Smooth muscle cell (in vitro differentiated cells): ENCODE results near the gene MYRIP. TPM values are rescaled to one million over a fixed set of nuclear protein-coding genes. Genes with fewer than 3 reads are reported as not detected.

Experiments
- DNase-seq: peaks from one replicate; lab custom pipeline; 2025; ENCODE audit not compliant: unreplicated experiment; lab: John Stamatoyannopoulos, UW
- H2AFZ ChIP-seq: fragments of 200-600 bp; sonication (generic); 2 replicates; pipeline ENCODE4 v1.6.0; 2016; ENCODE audit warnings: antibody characterized with exemption, low read depth, mild to moderate bottlenecking
- H3F3A ChIP-seq: fragments of 200-600 bp; sonication (generic); 2 replicates; pipeline ENCODE4 v1.6.0; 2017; ENCODE audit warnings: antibody characterized with exemption, low read depth
- H3K27ac ChIP-seq: fragments of 200-600 bp; sonication (generic); 2 replicates; pipeline ENCODE4 v1.5.1; 2016; ENCODE audit warnings: low read depth, mild to moderate bottlenecking
- H3K27me3 ChIP-seq: fragments of 200-600 bp; sonication (generic); 2 replicates; pipeline ENCODE4 v1.6.1; 2016; ENCODE audit warnings: low read depth, mild to moderate bottlenecking
- H3K36me3 ChIP-seq: fragments of 200-600 bp; sonication (generic); 2 replicates; pipeline ENCODE4 v1.5.1; 2016; ENCODE audit warnings: low read depth
- H3K4me1 ChIP-seq: fragments of 200-600 bp; sonication (generic); 2 replicates; pipeline ENCODE4 v1.5.1; 2016; ENCODE audit warnings: low read depth
- H3K4me2 ChIP-seq: fragments of 200-600 bp; sonication (generic); 2 replicates; pipeline ENCODE4 v1.6.0; 2016; ENCODE audit warnings: mild to moderate bottlenecking
- H3K4me3 ChIP-seq: fragments of 200-600 bp; sonication (generic); 2 replicates; pipeline ENCODE4 v1.5.1; 2016; ENCODE audit warnings: mild to moderate bottlenecking
- H3K79me2 ChIP-seq: fragments of 200-600 bp; sonication (generic); 2 replicates; pipeline ENCODE4 v1.6.0; 2016; ENCODE audit warnings: low read depth, mild to moderate bottlenecking
- H3K9ac ChIP-seq: fragments of 200-600 bp; sonication (generic); 2 replicates; pipeline ENCODE4 v1.6.0; 2016; ENCODE audit warnings: low read depth
- H3K9me3 ChIP-seq: fragments of 200-600 bp; sonication (generic); replicated peaks from 2 replicates; pipeline ENCODE4 v1.5.1; 2016; ENCODE audit warnings: low read depth
- H4K20me1 ChIP-seq: fragments of 200-600 bp; sonication (generic); 2 replicates; pipeline ENCODE4 v1.6.0; 2016; ENCODE audit warnings: low read depth
- WGBS: methylation state at CpG from one replicate; pipeline ENCODE4 v1.1.7; 2016; ENCODE audit warnings: low lambda C conversion rate; 5-methylcytosine and 5-hydroxymethylcytosine counted together
- polyA plus RNA-seq: library from polyadenylated mRNA; unstranded; fragments of >200 nt; fragmentation: Nextera tagmentation; extraction: Ambion mirVana; gene quantifications from 2 replicates; pipeline ENCODE4 v1.2.1, GENCODE V29; 2016
- total RNA-seq: library from RNA; depleted of rRNA; stranded (reverse); fragments of >200 nt; gene quantifications from 2 replicates; pipeline ENCODE4 v1.2.3, GENCODE V29; 2014
- TF ChIP-seq, protein P1 (sequence below): fragments of 200-600 bp; sonication (generic); IDR thresholded peaks from 2 replicates; pipeline ENCODE4 v1.5.1; 2017; ENCODE audit warnings: borderline replicate concordance, mild to moderate bottlenecking, antibody characterized with exemption; ENCODE audit not compliant: insufficient read depth, poor library complexity, severe bottlenecking

MYRIP gene
- total and polyA plus RNA-seq, 2 experiments from 2014 or later = not detected

DNA sequence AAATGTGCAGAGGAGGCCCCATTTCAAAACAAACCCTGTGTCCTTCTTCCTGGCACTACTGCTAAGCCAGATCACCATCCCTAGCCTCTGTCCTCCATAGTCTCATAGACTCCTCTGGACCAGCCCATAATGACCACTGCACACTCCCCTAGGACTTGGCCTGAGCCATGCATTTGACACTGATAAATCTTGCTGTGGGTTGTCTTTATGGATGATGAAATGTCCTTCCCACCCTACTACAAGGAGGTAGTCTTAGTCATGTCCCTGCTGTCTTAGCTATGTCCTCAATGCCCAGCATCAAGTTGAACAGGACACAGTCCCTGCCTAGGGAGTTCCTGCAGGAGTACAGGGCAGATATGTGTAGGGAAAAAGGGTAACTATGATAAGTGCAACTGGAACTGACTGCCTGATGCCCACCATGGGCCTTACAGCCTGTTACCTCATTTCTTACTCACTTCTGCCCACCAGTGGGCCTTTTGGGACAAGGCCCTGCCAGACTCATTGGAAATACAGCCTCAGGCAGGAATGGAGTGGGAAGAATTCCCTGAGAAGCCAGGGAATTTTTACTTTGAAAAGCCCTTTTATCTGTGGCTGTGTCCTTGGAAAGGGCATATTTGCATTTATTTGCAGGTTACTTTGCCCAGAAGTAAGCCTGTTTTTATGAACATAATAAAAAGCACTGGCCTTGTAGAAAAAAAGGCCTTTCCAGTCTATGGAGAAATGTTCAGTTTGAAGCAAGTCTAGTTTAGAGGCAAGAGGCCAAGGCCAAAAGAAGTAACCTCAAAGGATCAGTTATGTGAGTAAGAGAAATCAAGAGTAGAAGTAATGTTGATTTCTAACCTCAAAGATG lies 300.5 kb downstream of the MYRIP start:
- Histone ChIP-seq H3F3A (no peaks in the 10 kb centered on the region), H3K4me2 (no peak overlapping the region), H4K20me1 (no peaks in the 10 kb centered on the region), H3K79me2 (no peaks in the 10 kb centered on the region), H3K4me1 (no peaks in the 10 kb centered on the region), H2AFZ (no peak overlapping the region), H3K27me3 (no peaks in the 10 kb centered on the region), H3K36me3 (no peaks in the 10 kb centered on the region), H3K4me3 (no peak overlapping the region), H3K27ac (no peak overlapping the region), H3K9ac (no peak overlapping the region), H3K9me3 (no peaks in the 10 kb centered on the region)
- TF ChIP-seq, protein P1, sequence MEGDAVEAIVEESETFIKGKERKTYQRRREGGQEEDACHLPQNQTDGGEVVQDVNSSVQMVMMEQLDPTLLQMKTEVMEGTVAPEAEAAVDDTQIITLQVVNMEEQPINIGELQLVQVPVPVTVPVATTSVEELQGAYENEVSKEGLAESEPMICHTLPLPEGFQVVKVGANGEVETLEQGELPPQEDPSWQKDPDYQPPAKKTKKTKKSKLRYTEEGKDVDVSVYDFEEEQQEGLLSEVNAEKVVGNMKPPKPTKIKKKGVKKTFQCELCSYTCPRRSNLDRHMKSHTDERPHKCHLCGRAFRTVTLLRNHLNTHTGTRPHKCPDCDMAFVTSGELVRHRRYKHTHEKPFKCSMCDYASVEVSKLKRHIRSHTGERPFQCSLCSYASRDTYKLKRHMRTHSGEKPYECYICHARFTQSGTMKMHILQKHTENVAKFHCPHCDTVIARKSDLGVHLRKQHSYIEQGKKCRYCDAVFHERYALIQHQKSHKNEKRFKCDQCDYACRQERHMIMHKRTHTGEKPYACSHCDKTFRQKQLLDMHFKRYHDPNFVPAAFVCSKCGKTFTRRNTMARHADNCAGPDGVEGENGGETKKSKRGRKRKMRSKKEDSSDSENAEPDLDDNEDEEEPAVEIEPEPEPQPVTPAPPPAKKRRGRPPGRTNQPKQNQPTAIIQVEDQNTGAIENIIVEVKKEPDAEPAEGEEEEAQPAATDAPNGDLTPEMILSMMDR = no peak
- no peak for DNase-seq

- no peak overlapping the region for H3K27ac ChIP-seq
Observed at GRCh38 chr3:40116478-40117177, 307.2 kb downstream of the MYRIP start.

GRCh38 chr3:40118091-40118490 lies 308.7 kb downstream of the MYRIP start:
- H3K79me2 ChIP-seq = no peaks in the 10 kb centered on the region
- no peaks in the 10 kb centered on the region for H3K36me3 ChIP-seq
- no peaks in the 10 kb centered on the region for H3K4me1 ChIP-seq
- H3F3A ChIP-seq = no peaks in the 10 kb centered on the region
- no peaks in the 10 kb centered on the region for H3K27me3 ChIP-seq
- H3K4me3 ChIP-seq = no peak overlapping the region
- TF ChIP-seq, protein P1 = no peak
- no peaks in the 10 kb centered on the region for H4K20me1 ChIP-seq
- no peak for DNase-seq
- H3K4me2 ChIP-seq = no peak overlapping the region
- H3K9ac ChIP-seq = no peak overlapping the region
- whole genome bisulfite sequencing = 49% methylated on average over 2 of the region's 2 CpGs
- no peak overlapping the region for H2AFZ ChIP-seq
- H3K27ac ChIP-seq = no peak overlapping the region
- no peaks in the 10 kb centered on the region for H3K9me3 ChIP-seq

More at GRCh38 chr3:40116478-40117177, 307.2 kb downstream of the MYRIP start:
- Histone ChIP-seq H3K27me3 (no peaks in the 10 kb centered on the region), H4K20me1 (no peaks in the 10 kb centered on the region), H3K9me3 (no peaks in the 10 kb centered on the region), H2AFZ (no peak overlapping the region), H3K9ac (no peak overlapping the region), H3K4me1 (no peaks in the 10 kb centered on the region), H3K4me3 (no peak overlapping the region), H3K36me3 (no peaks in the 10 kb centered on the region), H3F3A (no peaks in the 10 kb centered on the region), H3K4me2 (no peak overlapping the region), H3K79me2 (no peaks in the 10 kb centered on the region)
- TF ChIP-seq, protein P1 = no peak
- no peak for DNase-seq
- 78% methylated on average over 9 of the region's 9 CpGs for WGBS
